GM18907 (cell line): ENCODE measurements around the gene AP2A2.

Source experiments
- ATAC-seq: cut with Tn5 transposase; IDR thresholded peaks from one replicate; pipeline ENCODE4 v1.9.1; 2021; ENCODE audit warnings: mild to moderate bottlenecking, moderate library complexity; ENCODE audit not compliant: unreplicated experiment

Gene AP2A2

GRCh38 chr11:924406-925157, 1.1 kb upstream of the AP2A2 start:
- ATAC-seq = no peak

GRCh38 chr11:925158-925495, 543 bp upstream of the AP2A2 start:
- ATAC-seq = no peak

GRCh38 chr11:926341-926916, 759 bp downstream of the AP2A2 start:
- ATAC-seq = no peak

- no peak for ATAC-seq
These were observed 2.2 kb downstream of the AP2A2 start for GRCh38 chr11:927871-928270.

- no peak for ATAC-seq
These were observed 3.1 kb downstream of the AP2A2 start for GRCh38 chr11:928786-929185.

GRCh38 chr11:929405-929804, 3.7 kb downstream of the AP2A2 start:
- no peak for ATAC-seq

- ATAC-seq = no peak
These were observed 5.7 kb downstream of the AP2A2 start for GRCh38 chr11:931385-931784.

- ATAC-seq = no peak
These were observed 6.8 kb downstream of the AP2A2 start for GRCh38 chr11:932435-932834.

- ATAC-seq = no peak
These were observed 7.6 kb downstream of the AP2A2 start for GRCh38 chr11:933142-933851.

- ATAC-seq = no peak
These were observed 8.3 kb downstream of the AP2A2 start for GRCh38 chr11:933936-934335.

GRCh38 chr11:934527-934926, 8.9 kb downstream of the AP2A2 start:
- ATAC-seq = no peak

GRCh38 chr11:936199-936598, 10.5 kb downstream of the AP2A2 start:
- no peak for ATAC-seq

- ATAC-seq = no peak
These were observed 12.2 kb downstream of the AP2A2 start for GRCh38 chr11:937841-938261.

GRCh38 chr11:940496-941135, 14.9 kb downstream of the AP2A2 start:
- no peak for ATAC-seq

- no peak for ATAC-seq
These were observed 17.2 kb downstream of the AP2A2 start for GRCh38 chr11:942823-943222.

GRCh38 chr11:944711-945470, 19.2 kb downstream of the AP2A2 start:
- ATAC-seq = no peak

- ATAC-seq = no peak
These were observed 20.3 kb downstream of the AP2A2 start for GRCh38 chr11:945986-946385.

- no peak for ATAC-seq
These were observed 22.1 kb downstream of the AP2A2 start for GRCh38 chr11:947744-948143.

GRCh38 chr11:951507-951906, 25.8 kb downstream of the AP2A2 start:
- no peak for ATAC-seq

- no peak for ATAC-seq
These were observed 27.0 kb downstream of the AP2A2 start for GRCh38 chr11:952406-953385.
